Measurements from ENCODE around the gene PAQR6. TPM values are rescaled to one million over a fixed set of nuclear protein-coding genes. Genes with fewer than 3 reads are reported as not detected.

Gene PAQR6
- total RNA-seq, 1 donor from 2014 or later = 12.0 TPM

- Mint-ChIP-seq H3K4me1 (ENCODE audit: unreplicated experiment) (no peaks in the 10 kb centered on the region), H3K36me3 (ENCODE audit: unreplicated experiment) (peaks cover 52% of the 10 kb centered on the region), H3K27ac (ENCODE audit: unreplicated experiment) (no peak overlapping the region)
Measured at GRCh38 chr1:156258859-156259258, 11.0 kb upstream of the PAQR6 start.

GRCh38 chr1:156257711-156258110 is 9.9 kb upstream of the PAQR6 start:
- Mint-ChIP-seq H3K9me3 (ENCODE audit: unreplicated experiment) (no peaks in the 10 kb centered on the region), H3K36me3 (ENCODE audit: unreplicated experiment) (peaks cover 51% of the 10 kb centered on the region), H3K4me3 (ENCODE audit: unreplicated experiment) (no peak overlapping the region), H3K4me1 (ENCODE audit: unreplicated experiment) (no peaks in the 10 kb centered on the region), H3K27ac (ENCODE audit: unreplicated experiment) (no peak overlapping the region), H3K27me3 (ENCODE audit: unreplicated experiment) (no peaks in the 10 kb centered on the region)
- no peak for TF ChIP-seq CTCF (IDR thresholded peaks at IDR 0.05)
- DNase-seq (ENCODE audit: extremely low spot score, unreplicated experiment) = no peak

More at GRCh38 chr1:156258859-156259258, 11.0 kb upstream of the PAQR6 start:
- no peaks in the 10 kb centered on the region for H3K27me3 Mint-ChIP-seq (ENCODE audit: unreplicated experiment)
- no peaks in the 10 kb centered on the region for H3K9me3 Mint-ChIP-seq (ENCODE audit: unreplicated experiment)
- DNase-seq (ENCODE audit: extremely low spot score, unreplicated experiment) = no peak
- H3K4me3 Mint-ChIP-seq (ENCODE audit: unreplicated experiment) = no peak overlapping the region
- TF ChIP-seq CTCF (IDR thresholded peaks at IDR 0.05) = no peak

GRCh38 chr1:156253634-156254033 is 5.8 kb upstream of the PAQR6 start:
- H3K4me1 Mint-ChIP-seq (ENCODE audit: unreplicated experiment) = no peaks in the 10 kb centered on the region
- peaks cover 42% of the 10 kb centered on the region for H3K36me3 Mint-ChIP-seq (ENCODE audit: unreplicated experiment)

GRCh38 chr1:156251527-156251926 is 3.7 kb upstream of the PAQR6 start:
- no peak for TF ChIP-seq CTCF (IDR thresholded peaks at IDR 0.05)
- H3K27ac Mint-ChIP-seq (ENCODE audit: unreplicated experiment) = no peak overlapping the region
- no peaks in the 10 kb centered on the region for H3K4me1 Mint-ChIP-seq (ENCODE audit: unreplicated experiment)
- no peak for DNase-seq (ENCODE audit: extremely low spot score, unreplicated experiment)
- peaks cover 33% of the 10 kb centered on the region for H3K36me3 Mint-ChIP-seq (ENCODE audit: unreplicated experiment)
- no peaks in the 10 kb centered on the region for H3K9me3 Mint-ChIP-seq (ENCODE audit: unreplicated experiment)
- H3K4me3 Mint-ChIP-seq (ENCODE audit: unreplicated experiment) = no peak overlapping the region
- no peaks in the 10 kb centered on the region for H3K27me3 Mint-ChIP-seq (ENCODE audit: unreplicated experiment)

More at GRCh38 chr1:156253634-156254033, 5.8 kb upstream of the PAQR6 start:
- DNase-seq (ENCODE audit: extremely low spot score, unreplicated experiment) = no peak
- Mint-ChIP-seq H3K27me3 (ENCODE audit: unreplicated experiment) (no peaks in the 10 kb centered on the region), H3K4me3 (ENCODE audit: unreplicated experiment) (no peak overlapping the region), H3K27ac (ENCODE audit: unreplicated experiment) (no peak overlapping the region), H3K9me3 (ENCODE audit: unreplicated experiment) (no peaks in the 10 kb centered on the region)
- TF ChIP-seq CTCF (IDR thresholded peaks at IDR 0.05) = no peak

GRCh38 chr1:156249593-156249992 is 1.7 kb upstream of the PAQR6 start:
- H3K4me3 Mint-ChIP-seq (ENCODE audit: unreplicated experiment) = no peak overlapping the region
- TF ChIP-seq CTCF (IDR thresholded peaks at IDR 0.05) = no peak
- no peaks in the 10 kb centered on the region for H3K27me3 Mint-ChIP-seq (ENCODE audit: unreplicated experiment)
- no peaks in the 10 kb centered on the region for H3K9me3 Mint-ChIP-seq (ENCODE audit: unreplicated experiment)
- H3K4me1 Mint-ChIP-seq (ENCODE audit: unreplicated experiment) = no peaks in the 10 kb centered on the region
- no peak for DNase-seq (ENCODE audit: extremely low spot score, unreplicated experiment)
- H3K36me3 Mint-ChIP-seq (ENCODE audit: unreplicated experiment) = peaks cover 26% of the 10 kb centered on the region
- no peak overlapping the region for H3K27ac Mint-ChIP-seq (ENCODE audit: unreplicated experiment)
